CD8-positive, alpha-beta memory T cell (primary cell): ENCODE results near the gene GPHN. TPM values are rescaled to one million over a fixed set of nuclear protein-coding genes. Genes with fewer than 3 reads are reported as not detected.

Experiments used
- CTCF ChIA-PET: fragments of 350-600 bp; sonication (Branson Sonifier 250); formaldehyde crosslinking; loops from one replicate; lab custom pipeline; 2021; ENCODE audit warnings: antibody characterized with exemption; lab: Charles Lee
- POLR2A ChIA-PET: fragments of 350-600 bp; sonication (Branson Sonifier 250); formaldehyde crosslinking; loops from one replicate; lab custom pipeline; 2021; ENCODE audit warnings: antibody characterized with exemption; lab: Charles Lee
- DNase-seq, 5 donors: peaks; one replicate each; pipeline versions ENCODE4 v3.0.0 to v3.0.0-alpha.2; 2020 to 2022; ENCODE audit warnings: mixed read lengths in 1 of 5
- H3K27ac ChIP-seq: one replicate; pipeline ENCODE4 v1.7.0; 2013; ENCODE audit warnings: low read depth, mild to moderate bottlenecking, low read length, moderate library complexity
- H3K27me3 ChIP-seq: 2 replicates; pipeline ENCODE4 v1.7.0; 2013; ENCODE audit warnings: low read length, mild to moderate bottlenecking; ENCODE audit not compliant: insufficient read depth, poor library complexity, severe bottlenecking
- H3K36me3 ChIP-seq: 2 replicates; pipeline ENCODE4 v1.7.0; 2013; ENCODE audit warnings: mild to moderate bottlenecking, low read length, moderate library complexity; ENCODE audit not compliant: insufficient read depth
- H3K4me1 ChIP-seq: 2 replicates; pipeline ENCODE4 v1.7.0; 2013; ENCODE audit warnings: mild to moderate bottlenecking, low read length, moderate library complexity; ENCODE audit not compliant: insufficient read depth
- H3K4me3 ChIP-seq: 2 replicates; pipeline ENCODE4 v1.7.0; 2013; ENCODE audit warnings: mild to moderate bottlenecking, low read length
- H3K9me3 ChIP-seq: 2 replicates; pipeline ENCODE4 v1.7.0; 2013; ENCODE audit warnings: mild to moderate bottlenecking, low read length
- H3K27ac Mint-ChIP-seq, 8 donors: one replicate each; pipeline ENCODE4 v1.8.0; 2020 to 2021; ENCODE audit warnings: mixed read lengths in 8 of 8, mild to moderate bottlenecking in 6 of 8, inconsistent platforms in 3 of 8, moderate library complexity in 3 of 8
- H3K27me3 Mint-ChIP-seq, 2 donors: one replicate each; pipeline ENCODE4 v1.8.0; 2020 to 2021; ENCODE audit warnings: mixed read lengths in 2 of 2, mild to moderate bottlenecking in 1 of 2, moderate library complexity in 1 of 2
- H3K36me3 Mint-ChIP-seq, 3 donors: one replicate each; pipeline ENCODE4 v1.8.0; 2020 to 2021; ENCODE audit warnings: mixed read lengths in 3 of 3, inconsistent platforms in 1 of 3, mild to moderate bottlenecking in 1 of 3
- H3K4me1 Mint-ChIP-seq, 3 donors: one replicate each; pipeline ENCODE4 v1.8.0; 2020 to 2021; ENCODE audit warnings: mixed read lengths in 3 of 3, inconsistent platforms in 1 of 3, mild to moderate bottlenecking in 1 of 3
- H3K4me3 Mint-ChIP-seq, 7 donors: one replicate each; pipeline ENCODE4 v1.8.0; 2020 to 2021; ENCODE audit warnings: mixed read lengths in 7 of 7, mild to moderate bottlenecking in 6 of 7, moderate library complexity in 4 of 7, inconsistent platforms in 2 of 7
- H3K9me3 Mint-ChIP-seq, 5 donors: one replicate each; pipeline ENCODE4 v1.8.0; 2020 to 2022; ENCODE audit warnings: mixed read lengths in 5 of 5, mild to moderate bottlenecking in 3 of 5, moderate library complexity in 2 of 5, inconsistent platforms in 1 of 5
- polyA plus RNA-seq: library from polyadenylated mRNA; unstranded; fragments of 300-500 nt; fragmentation: Illumina TruSeq; gene quantifications from one replicate; pipeline ENCODE4 v1.2.3, GENCODE V29; 2021
- total RNA-seq, 2 experiments: library from RNA; stranded (reverse); gene quantifications; one replicate each; pipeline ENCODE4 v1.2.3, GENCODE V29; 2021

The GPHN gene
- total and polyA plus RNA-seq, 3 experiments from 2014 or later = 6.3 to 14.8 (median 12.1) TPM

- ChIA-PET POLR2A (no interaction called here), CTCF (no interaction called here)
- no peaks in the 10 kb centered on the region for H3K4me1 ChIP-seq
- no peaks in the 10 kb centered on the region for H3K9me3 ChIP-seq
- Mint-ChIP-seq H3K36me3 (peaks cover 0 to 39% (median 4%) of the 10 kb centered on the region in 3 donors), H3K27ac (no peak overlapping the region), H3K9me3 (peaks cover 20 to 66% (median 35%) of the 10 kb centered on the region in 5 donors), H3K4me3 (no peak overlapping the region), H3K27me3 (peaks cover 0 to 3% of the 10 kb centered on the region in 2 donors), H3K4me1 (no peaks in the 10 kb centered on the region)
- no peak for DNase-seq
- H3K27ac ChIP-seq = no peak overlapping the region
- H3K27me3 ChIP-seq = no peaks in the 10 kb centered on the region
- no peak overlapping the region for H3K4me3 ChIP-seq
- no peaks in the 10 kb centered on the region for H3K36me3 ChIP-seq
Observed at GRCh38 chr14:66859063-66859671, 351.2 kb downstream of the GPHN start.

- Mint-ChIP-seq H3K27me3 (no peaks in the 10 kb centered on the region), H3K36me3 (peaks cover 1 to 80% (median 2%) of the 10 kb centered on the region in 3 donors), H3K27ac (no peak overlapping the region), H3K9me3 (peaks cover 15 to 57% (median 28%) of the 10 kb centered on the region in 5 donors), H3K4me3 (no peak overlapping the region), H3K4me1 (no peaks in the 10 kb centered on the region)
- H3K9me3 ChIP-seq = no peaks in the 10 kb centered on the region
- H3K4me1 ChIP-seq = no peaks in the 10 kb centered on the region
- no peaks in the 10 kb centered on the region for H3K36me3 ChIP-seq
- POLR2A ChIA-PET = no interaction called here
- H3K27me3 ChIP-seq = no peaks in the 10 kb centered on the region
- H3K27ac ChIP-seq = no peak overlapping the region
- no peak for DNase-seq
- no peak overlapping the region for H3K4me3 ChIP-seq
- CTCF ChIA-PET = interaction anchor here (1.5 kb wide), 1 partner anchor 12 kb away, joined by 4 read pairs; no protein-coding TSS in a partner anchor
Observed at GRCh38 chr14:66881596-66881995, 373.6 kb downstream of the GPHN start.

- H3K36me3 Mint-ChIP-seq = peaks cover 1 to 73% (median 3%) of the 10 kb centered on the region in 3 donors
- H3K4me1 Mint-ChIP-seq = no peaks in the 10 kb centered on the region
- Histone ChIP-seq H3K27me3 (no peaks in the 10 kb centered on the region), H3K27ac (no peak overlapping the region), H3K4me1 (no peaks in the 10 kb centered on the region), H3K4me3 (no peak overlapping the region), H3K9me3 (no peaks in the 10 kb centered on the region), H3K36me3 (no peaks in the 10 kb centered on the region)
- no peak overlapping the region for H3K4me3 Mint-ChIP-seq
- DNase-seq = no peak
- ChIA-PET CTCF (no interaction called here), POLR2A (interaction anchor here (0.6 kb wide), 1 partner anchor 15 kb away, joined by 4 read pairs; no protein-coding TSS in a partner anchor)
- H3K27me3 Mint-ChIP-seq = no peaks in the 10 kb centered on the region
- H3K9me3 Mint-ChIP-seq = peaks cover 16 to 51% (median 26%) of the 10 kb centered on the region in 5 donors
- no peak overlapping the region for H3K27ac Mint-ChIP-seq
Observed at GRCh38 chr14:66884149-66884548, 376.2 kb downstream of the GPHN start.

GRCh38 chr14:66900719-66901118 is 392.8 kb downstream of the GPHN start:
- ChIA-PET CTCF (no interaction called here), POLR2A (no interaction called here)
- Histone ChIP-seq H3K4me1 (no peaks in the 10 kb centered on the region), H3K27ac (no peak overlapping the region), H3K27me3 (no peaks in the 10 kb centered on the region), H3K9me3 (no peaks in the 10 kb centered on the region), H3K36me3 (no peaks in the 10 kb centered on the region), H3K4me3 (no peak overlapping the region)
- H3K4me3 Mint-ChIP-seq = no peak overlapping the region
- peaks cover 0 to 61% (median 2%) of the 10 kb centered on the region in 3 donors for H3K36me3 Mint-ChIP-seq
- peaks cover 0 to 1% of the 10 kb centered on the region in 2 donors for H3K27me3 Mint-ChIP-seq
- H3K27ac Mint-ChIP-seq = no peak overlapping the region
- H3K9me3 Mint-ChIP-seq = peaks cover 6 to 51% (median 17%) of the 10 kb centered on the region in 5 donors
- H3K4me1 Mint-ChIP-seq = no peaks in the 10 kb centered on the region
- DNase-seq = no peak

- Histone ChIP-seq H3K27me3 (no peaks in the 10 kb centered on the region), H3K4me1 (no peaks in the 10 kb centered on the region), H3K27ac (no peak overlapping the region), H3K36me3 (no peaks in the 10 kb centered on the region), H3K9me3 (no peaks in the 10 kb centered on the region), H3K4me3 (no peak overlapping the region)
- POLR2A ChIA-PET = no interaction called here
- CTCF ChIA-PET = no interaction called here
- no peak for DNase-seq
- Mint-ChIP-seq H3K4me1 (no peaks in the 10 kb centered on the region), H3K9me3 (peaks cover 0 to 13% (median 0%) of the 10 kb centered on the region in 5 donors), H3K36me3 (peaks cover 0 to 16% (median 0%) of the 10 kb centered on the region in 3 donors), H3K27ac (no peak overlapping the region), H3K27me3 (no peaks in the 10 kb centered on the region), H3K4me3 (no peak overlapping the region)
Observed at GRCh38 chr14:66910311-66910840, 402.4 kb downstream of the GPHN start.

GRCh38 chr14:66916421-66916820 is 408.5 kb downstream of the GPHN start:
- no peak for DNase-seq
- no peak overlapping the region for H3K27ac Mint-ChIP-seq
- Histone ChIP-seq H3K36me3 (no peaks in the 10 kb centered on the region), H3K27me3 (no peaks in the 10 kb centered on the region), H3K9me3 (no peaks in the 10 kb centered on the region), H3K27ac (no peak overlapping the region), H3K4me1 (no peaks in the 10 kb centered on the region), H3K4me3 (no peak overlapping the region)
- no peaks in the 10 kb centered on the region for H3K4me1 Mint-ChIP-seq
- peaks cover 0 to 9% (median 0%) of the 10 kb centered on the region in 5 donors for H3K9me3 Mint-ChIP-seq
- no peaks in the 10 kb centered on the region for H3K27me3 Mint-ChIP-seq
- H3K36me3 Mint-ChIP-seq = peaks cover 2 to 38% (median 5%) of the 10 kb centered on the region in 3 donors
- ChIA-PET CTCF (no interaction called here), POLR2A (no interaction called here)
- H3K4me3 Mint-ChIP-seq = no peak overlapping the region

GRCh38 chr14:66918527-66918926 is 410.6 kb downstream of the GPHN start:
- Histone ChIP-seq H3K4me3 (no peak overlapping the region), H3K27me3 (no peaks in the 10 kb centered on the region), H3K9me3 (no peaks in the 10 kb centered on the region), H3K4me1 (no peaks in the 10 kb centered on the region), H3K27ac (no peak overlapping the region), H3K36me3 (no peaks in the 10 kb centered on the region)
- CTCF ChIA-PET = no interaction called here
- POLR2A ChIA-PET = no interaction called here
- H3K36me3 Mint-ChIP-seq = peaks cover 7 to 52% (median 8%) of the 10 kb centered on the region in 3 donors
- H3K27ac Mint-ChIP-seq = no peak overlapping the region
- DNase-seq = no peak
- H3K27me3 Mint-ChIP-seq = no peaks in the 10 kb centered on the region
- H3K4me1 Mint-ChIP-seq = no peaks in the 10 kb centered on the region
- no peak overlapping the region for H3K4me3 Mint-ChIP-seq
- peaks cover 0 to 9% (median 0%) of the 10 kb centered on the region in 5 donors for H3K9me3 Mint-ChIP-seq

GRCh38 chr14:66920196-66920595 is 412.2 kb downstream of the GPHN start:
- Mint-ChIP-seq H3K4me3 (no peak overlapping the region), H3K9me3 (peaks cover 0 to 9% (median 0%) of the 10 kb centered on the region in 5 donors), H3K27ac (no peak overlapping the region), H3K27me3 (no peaks in the 10 kb centered on the region), H3K4me1 (no peaks in the 10 kb centered on the region), H3K36me3 (peaks cover 10 to 65% (median 15%) of the 10 kb centered on the region in 3 donors)
- H3K36me3 ChIP-seq = no peaks in the 10 kb centered on the region
- CTCF ChIA-PET = no interaction called here
- no peaks in the 10 kb centered on the region for H3K9me3 ChIP-seq
- H3K4me3 ChIP-seq = no peak overlapping the region
- H3K27me3 ChIP-seq = no peaks in the 10 kb centered on the region
- POLR2A ChIA-PET = no interaction called here
- no peak overlapping the region for H3K27ac ChIP-seq
- no peak for DNase-seq
- H3K4me1 ChIP-seq = no peaks in the 10 kb centered on the region
